Measurements from ENCODE around the gene TTLL3.
"Not testable (repeated sequence)": the region's sequence is repeated elsewhere in the genome, so short reads cannot be mapped to it uniquely, and the experiment has no call there.

Gene TTLL3

DNA sequence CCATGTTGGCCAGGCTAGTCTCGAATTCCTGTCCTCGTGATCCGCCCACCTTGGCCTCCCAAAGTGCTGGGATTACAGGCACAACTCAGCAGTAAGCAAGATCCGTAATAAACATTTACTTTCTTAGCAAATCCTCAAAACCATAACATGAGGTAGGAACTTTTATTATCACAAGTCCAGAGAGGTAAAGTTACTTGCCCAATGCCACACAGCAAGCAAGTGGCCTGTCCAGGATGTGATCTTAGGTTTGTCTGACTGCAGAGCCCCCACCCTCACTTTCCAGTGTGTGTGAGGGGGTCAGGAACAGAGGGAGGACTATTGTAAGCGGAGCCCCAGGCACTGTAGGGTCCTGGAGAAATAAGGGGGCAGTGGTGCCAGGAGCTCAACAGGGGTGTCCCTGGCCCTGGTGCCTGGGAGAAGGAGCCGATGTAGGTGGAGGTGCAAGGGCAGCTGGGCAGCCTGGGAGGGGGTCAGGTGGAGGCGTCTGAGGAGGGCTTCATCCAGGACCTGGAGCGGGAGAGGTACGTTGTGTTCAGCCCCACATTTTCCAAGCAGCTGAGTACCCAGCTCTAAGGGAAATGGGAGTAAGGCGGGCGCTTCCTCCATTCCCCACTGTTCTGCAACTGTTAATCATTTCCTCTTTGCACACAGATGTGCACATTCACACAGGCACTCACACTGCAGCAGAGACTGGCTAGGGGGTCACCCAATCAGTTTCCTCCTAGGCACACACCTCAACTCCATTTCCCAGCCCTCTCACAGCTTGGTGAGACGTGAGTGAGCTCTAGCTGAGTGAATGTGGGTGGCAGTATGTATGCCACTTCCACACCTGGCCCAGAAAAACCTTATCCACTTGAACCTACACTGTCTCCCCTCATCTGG, 27.9 kb downstream of the TTLL3 start:
- in situ Hi-C loops (cut with MboI; ENCODE audit: low sequenced_read_pairs): no loop called here

GRCh38 chr3:9838856-9839255, 28.8 kb downstream of the TTLL3 start:
- in situ Hi-C loops (cut with MboI; ENCODE audit: low sequenced_read_pairs): no loop called here

GRCh38 chr3:9841015-9841414, 31.0 kb downstream of the TTLL3 start:
- in situ Hi-C loops (cut with MboI; ENCODE audit: low sequenced_read_pairs): no loop called here

GRCh38 chr3:9843715-9844438, 33.8 kb downstream of the TTLL3 start, which contains the start of gene RPUSD3:
Gene RPUSD3, minus strand, starts transcription at chr3:9844008. Its CDS starts 18 bp downstream, at chr3:9843990.
- in situ Hi-C loops (cut with MboI; ENCODE audit: low sequenced_read_pairs): no loop called here

GRCh38 chr3:9846231-9846630, 36.2 kb downstream of the TTLL3 start:
- in situ Hi-C loops (cut with MboI; ENCODE audit: low sequenced_read_pairs): no loop called here

DNA sequence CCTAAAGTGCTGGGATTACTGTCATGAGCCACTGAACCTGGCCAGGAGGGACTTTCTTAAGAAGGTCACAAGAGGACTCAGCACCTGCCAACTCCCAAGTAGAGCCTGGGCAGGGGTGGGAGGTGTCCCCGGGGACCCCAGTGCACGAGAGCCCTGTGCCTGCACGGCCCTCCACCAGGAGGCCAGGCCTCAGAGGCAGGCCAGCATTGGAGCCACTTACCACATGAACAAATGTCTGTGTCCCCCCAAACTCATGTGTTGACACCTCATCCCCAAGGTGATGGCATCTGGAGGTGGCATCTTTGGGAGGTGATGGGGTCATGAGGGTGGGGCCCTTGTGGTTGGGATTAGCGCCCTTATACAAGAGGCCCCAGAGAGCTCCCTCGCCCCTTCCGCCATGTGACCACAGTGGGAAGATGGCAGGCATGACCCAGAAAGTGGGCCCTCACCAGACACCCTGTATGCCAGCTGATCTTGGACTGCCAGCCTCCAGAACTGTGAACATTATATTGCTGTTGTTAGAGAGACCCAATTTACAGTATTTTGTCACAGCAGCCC, 36.9 kb downstream of the TTLL3 start:
- in situ Hi-C loops (cut with MboI; ENCODE audit: low sequenced_read_pairs): no loop called here

DNA sequence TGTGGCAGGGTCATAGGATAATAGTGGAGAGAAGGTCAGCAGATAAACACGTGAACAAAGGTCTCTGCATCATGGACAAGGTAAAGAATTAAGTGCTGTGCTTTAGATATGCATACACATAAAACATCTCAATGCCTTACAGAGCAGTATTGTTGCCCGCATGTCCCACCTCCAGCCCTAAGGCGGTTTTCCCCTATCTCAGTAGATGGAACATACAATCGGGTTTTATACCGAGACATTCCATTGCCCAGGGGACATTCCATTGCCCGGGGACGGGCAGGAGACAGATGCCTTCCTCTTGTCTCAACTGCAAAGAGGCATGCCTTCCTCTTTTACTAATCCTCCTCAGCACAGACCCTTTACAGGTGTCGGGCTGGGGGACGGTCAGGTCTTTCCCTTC, 37.8 kb downstream of the TTLL3 start:
- in situ Hi-C loops (cut with MboI; ENCODE audit: low sequenced_read_pairs): not testable (repeated sequence)

GRCh38 chr3:9848860-9849259, 38.8 kb downstream of the TTLL3 start:
- in situ Hi-C loops (cut with MboI; ENCODE audit: low sequenced_read_pairs): not testable (repeated sequence)

GRCh38 chr3:9851383-9851782, 41.3 kb downstream of the TTLL3 start:
- in situ Hi-C loops (cut with MboI; ENCODE audit: low sequenced_read_pairs): not testable (repeated sequence)

- in situ Hi-C loops (cut with MboI; ENCODE audit: low sequenced_read_pairs): not testable (repeated sequence)
These were observed 41.9 kb downstream of the TTLL3 start for GRCh38 chr3:9851926-9852325.

- in situ Hi-C loops (cut with MboI; ENCODE audit: low sequenced_read_pairs): no loop called here
These were observed 42.5 kb downstream of the TTLL3 start for GRCh38 chr3:9852528-9852927.

GRCh38 chr3:9854291-9854940, 44.4 kb downstream of the TTLL3 start:
- in situ Hi-C loops (cut with MboI; ENCODE audit: low sequenced_read_pairs): not testable (repeated sequence)

GRCh38 chr3:9855594-9855993, 45.5 kb downstream of the TTLL3 start:
- in situ Hi-C loops (cut with MboI; ENCODE audit: low sequenced_read_pairs): no loop called here

DNA sequence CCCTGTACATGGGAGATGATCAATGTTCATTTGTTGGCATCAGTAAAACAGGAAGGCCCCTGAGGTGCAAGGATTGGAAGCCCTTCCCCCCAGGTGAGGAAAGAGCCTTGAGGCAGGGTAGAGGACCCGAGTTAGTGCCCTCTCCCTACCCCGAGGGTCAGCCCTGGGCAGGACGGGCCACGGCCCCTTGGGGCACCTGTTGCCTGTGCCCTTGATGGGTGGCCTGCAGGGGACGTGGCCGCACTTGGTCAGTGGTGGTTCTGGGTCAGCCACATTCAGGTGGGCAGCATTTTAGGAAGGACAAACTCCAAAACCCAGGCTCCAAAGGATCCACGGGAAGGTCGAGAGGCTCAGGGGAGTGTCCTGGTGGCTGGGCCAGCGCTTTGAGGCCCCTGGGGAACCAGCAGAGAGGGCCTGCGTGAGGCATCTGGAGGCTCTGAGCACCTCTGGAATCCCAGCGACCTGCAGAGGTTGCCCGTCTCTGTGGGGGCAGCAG, 49.5 kb downstream of the TTLL3 start:
- in situ Hi-C loops (cut with MboI; ENCODE audit: low sequenced_read_pairs): no loop called here

DNA sequence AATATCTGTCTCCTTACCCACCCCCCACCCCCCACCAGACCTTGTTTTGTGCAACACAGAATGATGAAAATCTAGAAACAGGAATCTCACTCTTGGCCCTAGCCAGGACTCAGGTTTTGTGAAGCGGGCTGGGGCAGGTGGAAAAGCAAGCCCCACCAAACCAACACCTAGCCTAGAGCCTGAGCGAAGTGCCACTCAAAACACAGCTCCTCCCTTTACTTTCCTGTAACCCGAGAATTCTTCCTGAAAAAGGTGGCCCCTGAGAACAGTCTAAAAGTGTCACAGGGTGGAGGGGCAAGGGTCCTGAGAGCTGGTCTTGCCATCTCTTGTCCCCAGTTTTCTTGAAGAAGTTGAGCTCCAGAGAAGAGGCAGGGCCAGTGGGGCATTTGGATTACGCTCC, 51.1 kb downstream of the TTLL3 start:
- in situ Hi-C loops (cut with MboI; ENCODE audit: low sequenced_read_pairs): no loop called here

GRCh38 chr3:9861626-9862130, 51.6 kb downstream of the TTLL3 start:
- in situ Hi-C loops (cut with MboI; ENCODE audit: low sequenced_read_pairs): no loop called here

DNA sequence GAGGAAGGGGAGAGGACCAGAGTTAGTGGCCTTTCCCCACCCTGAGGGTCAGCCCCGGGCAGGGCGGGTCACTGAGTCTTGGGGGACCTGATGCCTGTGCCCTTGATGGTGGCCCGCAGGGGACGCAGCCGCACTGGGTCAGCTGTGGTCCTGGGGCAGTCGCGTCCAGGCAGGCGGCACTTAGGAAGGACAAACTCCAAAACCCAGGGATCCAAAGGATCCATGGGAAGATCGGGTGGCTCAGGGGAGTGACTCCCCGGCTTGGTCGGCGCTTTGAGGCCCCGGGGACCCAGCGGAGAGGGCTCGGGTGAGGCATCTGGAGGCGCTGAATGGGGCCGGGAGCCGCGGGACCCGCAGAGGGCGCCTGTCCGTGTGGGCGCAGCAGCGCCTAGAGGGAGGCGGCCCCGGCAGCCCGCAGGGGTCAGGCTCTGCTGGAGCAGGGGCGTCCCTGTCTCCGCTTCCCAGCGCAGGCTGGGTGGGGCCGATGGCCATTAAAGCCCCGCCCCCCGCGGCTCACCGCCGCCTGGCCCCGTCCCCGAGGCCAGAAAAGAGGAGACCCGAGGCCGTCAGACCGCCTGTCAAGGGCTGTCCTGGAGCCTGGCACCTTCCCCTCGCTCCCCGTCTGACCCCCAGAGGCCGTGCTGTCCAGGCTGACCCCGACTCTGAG, 52.5 kb downstream of the TTLL3 start:
- in situ Hi-C loops (cut with MboI; ENCODE audit: low sequenced_read_pairs): no loop called here

- in situ Hi-C loops (cut with MboI; ENCODE audit: low sequenced_read_pairs): no loop called here
These were observed 53.2 kb downstream of the TTLL3 start for GRCh38 chr3:9863058-9863772.

DNA sequence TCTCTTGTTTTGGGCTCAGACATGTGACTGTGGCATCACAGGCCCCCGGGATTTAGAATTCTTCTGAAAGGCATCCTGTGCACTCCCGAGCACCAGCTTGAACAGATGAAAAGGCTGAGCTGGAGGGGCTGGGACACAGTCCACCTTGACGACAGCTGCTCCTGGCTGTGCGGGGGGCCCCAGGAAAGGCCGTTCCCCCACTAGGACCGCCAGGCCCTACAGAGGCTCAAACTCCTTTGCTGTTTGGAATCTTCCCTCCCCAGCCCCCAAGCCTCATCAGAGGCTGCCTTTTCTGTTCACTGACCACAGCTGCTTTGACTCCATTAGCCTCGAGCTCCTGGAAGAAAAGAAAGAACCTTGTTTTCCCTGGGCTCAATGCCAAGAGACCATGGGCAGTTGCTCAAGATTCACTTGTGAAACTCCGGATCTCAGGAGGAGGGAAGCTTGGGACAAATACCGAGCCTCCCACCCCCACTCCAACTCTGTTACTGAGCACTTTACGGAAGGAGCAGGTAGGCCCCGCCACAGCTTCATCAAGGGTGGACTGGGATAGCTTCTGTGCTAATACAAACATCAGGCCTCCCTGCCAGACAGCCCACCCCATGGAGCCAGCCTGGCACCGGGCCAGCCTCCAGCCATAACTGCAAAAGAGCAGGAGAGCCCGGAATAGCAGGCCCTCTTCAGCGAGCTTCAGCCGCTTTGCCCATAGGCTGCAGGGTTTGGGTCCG, 54.3 kb downstream of the TTLL3 start:
- in situ Hi-C loops (cut with MboI; ENCODE audit: low sequenced_read_pairs): no loop called here
